ENCODE data around the gene GABRE. TPM values are rescaled to one million over a fixed set of nuclear protein-coding genes. Genes with fewer than 3 reads are reported as not detected.

Gene GABRE
- total RNA-seq, 2 experiments from 2014 or later = not detected

GRCh38 chrX:151904989-151905388 is 69.5 kb downstream of the GABRE start:
- H3K4me3 Mint-ChIP-seq = no peak overlapping the region
- ChIA-PET POLR2A (no interaction called here), CTCF (no interaction called here)
- H3K4me1 Mint-ChIP-seq (ENCODE audit: low read depth) = no peaks in the 10 kb centered on the region
- intact Hi-C loops (cut with micrococcal nuclease) = no loop called here
- H3K36me3 Mint-ChIP-seq = no peaks in the 10 kb centered on the region
- no peak for DNase-seq
- no peaks in the 10 kb centered on the region for H3K27me3 Mint-ChIP-seq
- H3K9me3 Mint-ChIP-seq = no peaks in the 10 kb centered on the region
- no peak overlapping the region for H3K27ac Mint-ChIP-seq

Small RNA genes within 50 kb of the gene (microRNA-seq; reads per million reads assigned to microRNA genes)
- gene MIR224 (ENCODE audit: borderline microRNAs expressed, borderline number of aligned reads, borderline replicate concordance) = not detected
- gene MIR452 (ENCODE audit: borderline microRNAs expressed, borderline number of aligned reads, borderline replicate concordance) = not detected

Other genes with a start within 250 kb of the GABRE start
- gene CNGA2, start 239.9 kb downstream of the GABRE start, total RNA-seq = not detected
- gene MAGEA4, start 61.8 kb downstream of the GABRE start, total RNA-seq = not detected
- gene MAGEA10, start 163.9 kb upstream of the GABRE start, total RNA-seq = not detected